MM.1S (cell line): ENCODE results near the gene HCN2.

Source experiments
- DNase-seq: peaks from one replicate; pipeline ENCODE4 v3.0.0-alpha.2; 2015
- H2AFZ ChIP-seq: fragments of 300-600 bp; sonication (generic); 2 replicates; pipeline ENCODE4 v1.6.0; 2016; ENCODE audit warnings: antibody characterized with exemption, low read length
- H3F3A ChIP-seq: fragments of 300-600 bp; sonication (generic); 2 replicates; pipeline ENCODE4 v1.6.1; 2016; ENCODE audit warnings: mild to moderate bottlenecking, antibody characterized with exemption, low read length, moderate library complexity, mixed read lengths; ENCODE audit not compliant: insufficient read depth
- H3K27ac ChIP-seq: fragments of 300-600 bp; sonication (generic); 2 replicates; pipeline ENCODE4 v1.5.1; 2016; ENCODE audit warnings: mild to moderate bottlenecking, low read length
- H3K27me3 ChIP-seq: fragments of 300-600 bp; sonication (generic); replicated peaks from 2 replicates; pipeline ENCODE4 v1.6.0; 2016; ENCODE audit warnings: low read length; ENCODE audit not compliant: insufficient read depth
- H3K36me3 ChIP-seq: fragments of 300-600 bp; sonication (generic); replicated peaks from 2 replicates; pipeline ENCODE4 v1.6.1; 2016; ENCODE audit warnings: mild to moderate bottlenecking, low read length, mixed read lengths; ENCODE audit not compliant: insufficient read depth
- H3K4me1 ChIP-seq: fragments of 300-600 bp; sonication (generic); 2 replicates; pipeline ENCODE4 v1.6.1; 2016; ENCODE audit warnings: low read length, mixed read lengths
- H3K4me2 ChIP-seq: fragments of 300-600 bp; sonication (generic); 2 replicates; pipeline ENCODE4 v1.6.0; 2016; ENCODE audit warnings: low read depth, low read length
- H3K4me3 ChIP-seq: fragments of 300-600 bp; sonication (generic); 2 replicates; pipeline ENCODE4 v1.5.1; 2016; ENCODE audit warnings: low read length, mixed read lengths
- H3K79me2 ChIP-seq: fragments of 300-600 bp; sonication (generic); 2 replicates; pipeline ENCODE4 v1.6.1; 2016; ENCODE audit warnings: mixed run types, low read length, mixed read lengths
- H3K9ac ChIP-seq: fragments of 300-600 bp; sonication (generic); 2 replicates; pipeline ENCODE4 v1.6.1; 2016; ENCODE audit warnings: low read length, mixed read lengths
- H3K9me2 ChIP-seq: fragments of 300-600 bp; sonication (generic); replicated peaks from 2 replicates; pipeline ENCODE4 v1.6.1; 2016; ENCODE audit warnings: mild to moderate bottlenecking, low read length, mixed read lengths; ENCODE audit not compliant: insufficient read depth
- H3K9me3 ChIP-seq: fragments of 300-600 bp; sonication (generic); replicated peaks from 2 replicates; pipeline ENCODE4 v1.6.1; 2016; ENCODE audit warnings: mild to moderate bottlenecking, low read length, mixed read lengths; ENCODE audit not compliant: insufficient read depth
- H4K20me1 ChIP-seq: fragments of 300-600 bp; sonication (generic); 2 replicates; pipeline ENCODE4 v1.6.1; 2016; ENCODE audit warnings: mild to moderate bottlenecking, low read length, moderate library complexity, mixed read lengths; ENCODE audit not compliant: insufficient read depth
- CTCF ChIP-seq: fragments of 300-600 bp; sonication (generic); IDR thresholded peaks from 2 replicates; pipeline ENCODE4 v1.5.1; 2016; ENCODE audit warnings: antibody characterized with exemption, low read length, mixed read lengths
- EZH2 ChIP-seq: fragments of 300-600 bp; sonication (generic); optimal IDR thresholded peaks from 2 replicates; pipeline ENCODE3; 2017; ENCODE audit warnings: low read depth, mild to moderate bottlenecking, antibody characterized with exemption, low read length, mixed read lengths
- EZH2phosphoT487 ChIP-seq: fragments of 300-600 bp; sonication (generic); IDR thresholded peaks from 2 replicates; pipeline ENCODE4 v1.6.1; 2018; ENCODE audit warnings: antibody characterized with exemption, low read length

Gene HCN2

GRCh38 chr19:596263-596655 is 6.6 kb downstream of the HCN2 start:
- Histone ChIP-seq H3K27ac (no peak overlapping the region), H3K4me2 (no peak overlapping the region), H3K9ac (no peak overlapping the region), H3K79me2 (no peaks in the 10 kb centered on the region), H3K4me1 (no peaks in the 10 kb centered on the region), H2AFZ (no peak overlapping the region), H3F3A (no peaks in the 10 kb centered on the region), H3K9me2 (no peaks in the 10 kb centered on the region), H3K4me3 (no peak overlapping the region), H3K27me3 (peaks cover 93% of the 10 kb centered on the region), H4K20me1 (no peaks in the 10 kb centered on the region), H3K36me3 (no peaks in the 10 kb centered on the region), H3K9me3 (no peaks in the 10 kb centered on the region)
- no peak for DNase-seq
- TF ChIP-seq EZH2: no peak
- no peak for TF ChIP-seq CTCF
- TF ChIP-seq EZH2phosphoT487: no peak

- no peak overlapping the region for H3K4me3 ChIP-seq
- no peak overlapping the region for H3K27ac ChIP-seq
- H4K20me1 ChIP-seq: no peaks in the 10 kb centered on the region
- no peaks in the 10 kb centered on the region for H3K79me2 ChIP-seq
- H3K4me2 ChIP-seq: no peak overlapping the region
- TF ChIP-seq EZH2: no peak
- no peak for TF ChIP-seq EZH2phosphoT487
- TF ChIP-seq CTCF: no peak
- no peaks in the 10 kb centered on the region for H3F3A ChIP-seq
- no peak overlapping the region for H2AFZ ChIP-seq
- no peaks in the 10 kb centered on the region for H3K9me3 ChIP-seq
- H3K4me1 ChIP-seq: no peaks in the 10 kb centered on the region
- no peaks in the 10 kb centered on the region for H3K9me2 ChIP-seq
- H3K27me3 ChIP-seq: peaks cover 79% of the 10 kb centered on the region
- no peak overlapping the region for H3K9ac ChIP-seq
- DNase-seq: no peak
- H3K36me3 ChIP-seq: no peaks in the 10 kb centered on the region
These were observed 8.0 kb downstream of the HCN2 start for GRCh38 chr19:597406-598315.

GRCh38 chr19:601310-601709 is 11.6 kb downstream of the HCN2 start:
- no peak overlapping the region for H3K4me2 ChIP-seq
- no peaks in the 10 kb centered on the region for H3K4me1 ChIP-seq
- no peaks in the 10 kb centered on the region for H4K20me1 ChIP-seq
- H2AFZ ChIP-seq: no peak overlapping the region
- no peaks in the 10 kb centered on the region for H3K9me2 ChIP-seq
- no peaks in the 10 kb centered on the region for H3K36me3 ChIP-seq
- H3K27ac ChIP-seq: no peak overlapping the region
- H3F3A ChIP-seq: no peaks in the 10 kb centered on the region
- H3K9ac ChIP-seq: no peak overlapping the region
- no peak overlapping the region for H3K4me3 ChIP-seq
- no peak for TF ChIP-seq EZH2phosphoT487
- TF ChIP-seq EZH2: no peak
- no peak for TF ChIP-seq CTCF
- no peaks in the 10 kb centered on the region for H3K9me3 ChIP-seq
- H3K79me2 ChIP-seq: no peaks in the 10 kb centered on the region
- H3K27me3 ChIP-seq: peaks cover 42% of the 10 kb centered on the region
- DNase-seq: no peak
